ENCODE results near the gene PHTF2.
"Not testable (repeated sequence)": the region's sequence is repeated elsewhere in the genome, so short reads cannot be mapped to it uniquely, and the experiment has no call there.

Gene PHTF2

GRCh38 chr7:77989981-77990566, 191.5 kb downstream of the PHTF2 start:
- no peak for TF ChIP-seq CTCF (IDR thresholded peaks at IDR 0.05)
- Histone ChIP-seq H3K4me1 (ENCODE audit: control insufficient read depth in 1 of 2, insufficient read depth in 1 of 2, low read depth in 1 of 2, low read length in 1 of 2) (no peaks in the 10 kb centered on the region), H3K4me3 (ENCODE audit: low read depth in 1 of 2, low read length in 1 of 2) (no peak overlapping the region), H3K9me3 (no peaks in the 10 kb centered on the region), H3K27ac (no peak overlapping the region), H3K27me3 (no peaks in the 10 kb centered on the region), H3K36me3 (no peaks in the 10 kb centered on the region)

- Histone ChIP-seq H3K4me1 (ENCODE audit: control insufficient read depth in 1 of 2, insufficient read depth in 1 of 2, low read depth in 1 of 2, low read length in 1 of 2) (no peaks in the 10 kb centered on the region), H3K9me3 (no peaks in the 10 kb centered on the region), H3K4me3 (ENCODE audit: low read depth in 1 of 2, low read length in 1 of 2) (no peak overlapping the region), H3K27me3 (no peaks in the 10 kb centered on the region), H3K36me3 (no peaks in the 10 kb centered on the region), H3K27ac (no peak overlapping the region)
- no peak for TF ChIP-seq CTCF (IDR thresholded peaks at IDR 0.05)
Observed at GRCh38 chr7:77991656-77992055, 193.1 kb downstream of the PHTF2 start.

- Histone ChIP-seq H3K27ac (no peak overlapping the region), H3K36me3 (no peaks in the 10 kb centered on the region), H3K4me3 (ENCODE audit: low read depth in 1 of 2, low read length in 1 of 2) (no peak overlapping the region), H3K9me3 (no peaks in the 10 kb centered on the region), H3K27me3 (no peaks in the 10 kb centered on the region), H3K4me1 (ENCODE audit: control insufficient read depth in 1 of 2, insufficient read depth in 1 of 2, low read depth in 1 of 2, low read length in 1 of 2) (no peaks in the 10 kb centered on the region)
- TF ChIP-seq CTCF (IDR thresholded peaks at IDR 0.05), result no peak
Observed at GRCh38 chr7:77993838-77994237, 195.3 kb downstream of the PHTF2 start.

- TF ChIP-seq CTCF (IDR thresholded peaks at IDR 0.05), result no peak
- Histone ChIP-seq H3K4me1 (ENCODE audit: control insufficient read depth in 1 of 2, insufficient read depth in 1 of 2, low read depth in 1 of 2, low read length in 1 of 2) (no peaks in the 10 kb centered on the region), H3K4me3 (ENCODE audit: low read depth in 1 of 2, low read length in 1 of 2) (no peak overlapping the region), H3K36me3 (no peaks in the 10 kb centered on the region), H3K27me3 (no peaks in the 10 kb centered on the region), H3K27ac (no peak overlapping the region), H3K9me3 (no peaks in the 10 kb centered on the region)
Observed at GRCh38 chr7:77995717-77996116, 197.1 kb downstream of the PHTF2 start.

GRCh38 chr7:77999168-77999567, 200.6 kb downstream of the PHTF2 start:
- H3K27ac ChIP-seq; H3K4me3 ChIP-seq (ENCODE audit: low read depth in 1 of 2, low read length in 1 of 2); H3K9me3 ChIP-seq; H3K4me1 ChIP-seq (ENCODE audit: control insufficient read depth in 1 of 2, insufficient read depth in 1 of 2, low read depth in 1 of 2, low read length in 1 of 2); H3K27me3 ChIP-seq; H3K36me3 ChIP-seq: not testable (repeated sequence)

GRCh38 chr7:78002021-78002420, 203.4 kb downstream of the PHTF2 start:
- H3K4me3 ChIP-seq (ENCODE audit: low read depth in 1 of 2, low read length in 1 of 2), result no peak overlapping the region
- H3K36me3 ChIP-seq, result no peaks in the 10 kb centered on the region
- H3K9me3 ChIP-seq, result no peaks in the 10 kb centered on the region
- H3K27ac ChIP-seq, result no peak overlapping the region
- H3K27me3 ChIP-seq, result no peaks in the 10 kb centered on the region
- H3K4me1 ChIP-seq (ENCODE audit: control insufficient read depth in 1 of 2, insufficient read depth in 1 of 2, low read depth in 1 of 2, low read length in 1 of 2), result no peaks in the 10 kb centered on the region
- no peak for TF ChIP-seq CTCF (IDR thresholded peaks at IDR 0.05)
